ENCODE measurements around the gene CEP55.

Gene CEP55

GRCh38 chr10:93567277-93568104 lies 71.1 kb downstream of the CEP55 start:
- DNase-seq, result peak; percentile 25

GRCh38 chr10:93568105-93568390 lies 71.6 kb downstream of the CEP55 start:
- no peak for DNase-seq

- no peak for DNase-seq
Measured at GRCh38 chr10:93570383-93570782, 74.0 kb downstream of the CEP55 start.

GRCh38 chr10:93572606-93573005 lies 76.2 kb downstream of the CEP55 start:
- no peak for DNase-seq

GRCh38 chr10:93573051-93573909 lies 76.9 kb downstream of the CEP55 start:
- DNase-seq, result peak; percentile 77

GRCh38 chr10:93573924-93574323 lies 77.5 kb downstream of the CEP55 start:
- DNase-seq, result no peak

GRCh38 chr10:93576888-93577287 lies 80.5 kb downstream of the CEP55 start:
- no peak for DNase-seq

GRCh38 chr10:93577565-93577964 lies 81.2 kb downstream of the CEP55 start:
- no peak for DNase-seq
